Adrenal gland (tissue), 12 donors: ENCODE data around the gene RHOBTB3. TPM values are rescaled to one million over a fixed set of nuclear protein-coding genes. Genes with fewer than 3 reads are reported as not detected.
"Not testable (repeated sequence)": the region's sequence is repeated elsewhere in the genome, so short reads cannot be mapped to it uniquely, and the experiment has no call there.

Experiments
- DNase-seq, 7 donors: peaks; one replicate each; pipeline ENCODE4 v3.0.0-alpha.2; 2019 to 2020
- H3K27ac ChIP-seq, 5 donors: fragments of 200-600 bp; sonication (generic) in 4 of 5; 1 replicate in 3 of 5; 2 replicates in 2 of 5; pipeline versions ENCODE4 v1.5.1 to v1.8.0; 2016 to 2020; ENCODE audit warnings: mild to moderate bottlenecking in 1 of 5
- H3K27me3 ChIP-seq: fragments of 200-600 bp; 2 replicates; pipeline ENCODE4 v1.8.0; 2021
- H3K36me3 ChIP-seq, 2 donors: fragments of 200-600 bp; replicated peaks in 1 of 2; 1 replicate in 1 of 2; 2 replicates in 1 of 2; pipeline versions ENCODE4 v1.5.1 to v1.8.0; 2018 to 2022
- H3K4me1 ChIP-seq, 2 donors: fragments of 200-600 bp; replicated peaks in 1 of 2; 1 replicate in 1 of 2; 2 replicates in 1 of 2; pipeline versions ENCODE4 v1.5.1 to v1.8.0; 2018 to 2021
- H3K4me3 ChIP-seq, 4 donors: fragments of 200-600 bp; sonication (generic) in 3 of 4; one replicate each; pipeline ENCODE4 v1.5.1; 2016 to 2018
- H3K9me3 ChIP-seq, 3 donors: fragments of 200-600 bp; sonication (generic) in 1 of 3; replicated peaks in 1 of 3; 1 replicate in 2 of 3; 2 replicates in 1 of 3; pipeline versions ENCODE4 v1.5.1 to v1.8.0; 2016 to 2021
- CTCF ChIP-seq, 6 experiments: fragments of 450-650 bp in 4 of 6; fragments of 200-600 bp in 2 of 6; sonication (generic) in 1 of 6; IDR thresholded peaks; 1 replicate in 5 of 6; 2 replicates in 1 of 6; pipeline versions ENCODE4 v1.5.1 to v1.8.0; 2016 to 2021; ENCODE audit warnings: antibody characterized with exemption in 6 of 6, mild to moderate bottlenecking in 2 of 6, moderate library complexity in 1 of 6
- POLR2A ChIP-seq, 2 donors: fragments of 450-650 bp; IDR thresholded peaks; one replicate each; pipeline ENCODE4 v1.6.1; 2017; ENCODE audit warnings: antibody characterized with exemption in 2 of 2, mild to moderate bottlenecking in 2 of 2, moderate library complexity in 1 of 2
- WGBS, 4 donors: extraction: QIAGEN DNeasy Blood & Tissue Kit in 2 of 4; methylation state at CpG; one replicate each; pipeline versions ENCODE4 v1.1.5 to v1.1.7; 2013 to 2017; 5-methylcytosine and 5-hydroxymethylcytosine counted together
- intact Hi-C, 2 donors: fragments of 100-400 bp; cut with DNase I; formaldehyde crosslinking; loops; one replicate each; pipeline versions ENCODE4 v1.14.1 to v1.15.0; 2022 to 2023
- polyA plus RNA-seq, 3 donors: library from polyadenylated mRNA; stranded (reverse); fragments of 200-250 nt in 2 of 3; fragments of 350-450 nt in 1 of 3; fragmentation: Illumina TruSeq in 1 of 3; extraction: RNeasy Lipid Tissue Mini Kit (QIAGEN cat#74804) in 1 of 3; gene quantifications; one replicate each; pipeline ENCODE4 v1.2.3, GENCODE V29; 2013 to 2014
- total RNA-seq, 9 donors: library from RNA; depleted of rRNA in 4 of 9; stranded (reverse); fragments of >200 nt in 4 of 9; fragments of 120-200 nt in 1 of 9; fragmentation: NEBNext Ultra II Directional in 1 of 9; extraction: Animal tissue kit (Norgen Biotek cat#: 25700) in 1 of 9; gene quantifications; one replicate each; pipeline versions ENCODE4 v1.1.0 to v1.2.4, GENCODE V29; 2013 to 2023
- donor health status: healthy with polysubstance abuse.
- donor health status: Bipolar disorder and iron deficiency.
- donor health status: DM: yes; HTN: yes; CAD: no.
- donor health status: DM: no; HTN: no; CAD: no.
- donor health status: DM: no; HTN: no; CAD: no.
- donor health status: DM: yes; HTN: yes; CAD: no.

Gene RHOBTB3
- total and polyA plus RNA-seq, 12 donors, result 23.9 to 258 (median 108) TPM

- peaks cover 0 to 17% of the 10 kb centered on the region in 2 donors for H3K36me3 ChIP-seq
- H3K9me3 ChIP-seq, result no peaks in the 10 kb centered on the region
- peaks cover 30 to 55% of the 10 kb centered on the region in 2 donors for H3K4me1 ChIP-seq
- no peaks in the 10 kb centered on the region for H3K27me3 ChIP-seq
- intact Hi-C loops, result no loop called here
- peak in 1 of 7 donors; percentile 16 for DNase-seq
- WGBS, 4 donors, result 63 to 68% (median 67%) methylated on average over 5 of the region's 5 CpGs
- H3K4me3 ChIP-seq, result no peak overlapping the region
- H3K27ac ChIP-seq, result peak overlapping the region in 3 of 5 donors; percentile 52 to 83 (median 76)
- no peak for TF ChIP-seq POLR2A (IDR thresholded peaks at IDR 0.05)
Observed at GRCh38 chr5:95810305-95811125, 79.4 kb downstream of the RHOBTB3 start.

- peak overlapping the region in 2 of 5 donors; percentile 76 to 83 for H3K27ac ChIP-seq
- DNase-seq, result peak in 1 of 7 donors; percentile 20
Observed at GRCh38 chr5:95811126-95811423, 79.9 kb downstream of the RHOBTB3 start.

GRCh38 chr5:95811461-95812073, 80.4 kb downstream of the RHOBTB3 start:
- H3K4me1 ChIP-seq, result peaks cover 30 to 59% of the 10 kb centered on the region in 2 donors
- H3K9me3 ChIP-seq, H3K27me3 ChIP-seq, intact Hi-C loops, H3K4me3 ChIP-seq: not testable (repeated sequence)
- peak in 1 of 7 donors; percentile 18 for DNase-seq
- peak overlapping the region; percentile 63 to 83 (median 75) for H3K27ac ChIP-seq
- H3K36me3 ChIP-seq, result peaks cover 0 to 27% of the 10 kb centered on the region in 2 donors
- 76 to 87% (median 82%) methylated on average over 12 to 13 of the region's 13 CpGs for WGBS, 4 donors

More at GRCh38 chr5:95811126-95811423, 79.9 kb downstream of the RHOBTB3 start:
- WGBS, 4 donors, result 70 to 82% (median 80%) methylated on average over 4 to 6 of the region's 6 CpGs
- H3K27me3 ChIP-seq, intact Hi-C loops, H3K9me3 ChIP-seq, H3K4me3 ChIP-seq: not testable (repeated sequence)
- peaks cover 0 to 22% of the 10 kb centered on the region in 2 donors for H3K36me3 ChIP-seq
- H3K4me1 ChIP-seq, result peaks cover 30 to 59% of the 10 kb centered on the region in 2 donors

GRCh38 chr5:95812074-95812471, 80.9 kb downstream of the RHOBTB3 start:
- H3K4me3 ChIP-seq, result no peak overlapping the region
- peak; percentile 38 to 86 (median 81) for DNase-seq
- intact Hi-C loops, result no loop called here
- H3K27me3 ChIP-seq, result no peaks in the 10 kb centered on the region
- 9 to 24% (median 21%) methylated on average over 6 of the region's 6 CpGs for WGBS, 4 donors
- peaks cover 0 to 31% of the 10 kb centered on the region in 2 donors for H3K36me3 ChIP-seq
- no peak for TF ChIP-seq CTCF (IDR thresholded peaks at IDR 0.05)
- no peak for TF ChIP-seq POLR2A (IDR thresholded peaks at IDR 0.05)
- no peaks in the 10 kb centered on the region for H3K9me3 ChIP-seq
- peaks cover 30 to 62% of the 10 kb centered on the region in 2 donors for H3K4me1 ChIP-seq
- H3K27ac ChIP-seq, result peak overlapping the region; percentile 63 to 83 (median 75)

GRCh38 chr5:95813035-95813434, 81.9 kb downstream of the RHOBTB3 start:
- Histone ChIP-seq H3K4me1 (peaks cover 38 to 71% of the 10 kb centered on the region in 2 donors), H3K36me3 (peaks cover 0 to 34% of the 10 kb centered on the region in 2 donors), H3K27ac (peak overlapping the region in 4 of 5 donors; percentile 63 to 83 (median 72))
- DNase-seq, result peak in 1 of 7 donors; percentile 19
- H3K9me3 ChIP-seq, H3K4me3 ChIP-seq, intact Hi-C loops, H3K27me3 ChIP-seq: not testable (repeated sequence)
- WGBS, 4 donors, result 79 to 90% (median 86%) methylated on average over 8 of the region's 8 CpGs

GRCh38 chr5:95815155-95815729, 84.1 kb downstream of the RHOBTB3 start:
- Histone ChIP-seq H3K4me1 (peaks cover 34 to 81% of the 10 kb centered on the region in 2 donors), H3K27me3 (no peaks in the 10 kb centered on the region), H3K4me3 (no peak overlapping the region), H3K36me3 (peaks cover 0 to 34% of the 10 kb centered on the region in 2 donors), H3K27ac (peak overlapping the region in 1 of 5 donors; percentile 13), H3K9me3 (no peaks in the 10 kb centered on the region)
- no peak for DNase-seq
- intact Hi-C loops, result no loop called here
- WGBS, 4 donors, result 71 to 79% (median 77%) methylated on average over 4 of the region's 4 CpGs
- TF ChIP-seq CTCF (IDR thresholded peaks at IDR 0.05) (no peak), POLR2A (IDR thresholded peaks at IDR 0.05) (no peak)
